K562 (cell line): Measurements from ENCODE around the gene HTR6. TPM values are rescaled to one million over a fixed set of nuclear protein-coding genes. Genes with fewer than 3 reads are reported as not detected.

Experiments
- DEAF1 ChIP-seq: fragments of 450-650 bp; formaldehyde crosslinking; IDR thresholded peaks from 2 replicates; pipeline ENCODE4 v1.4.0; 2020; ENCODE audit warnings: mild to moderate bottlenecking, moderate library complexity
- MYNN ChIP-seq, 2 experiments: sonication (generic); formaldehyde crosslinking in 1 of 2; IDR thresholded peaks; 2 replicates each; pipeline versions ENCODE4 v1.5.0 to v1.6.1; 2016 to 2020; ENCODE audit warnings: antibody characterized with exemption in 1 of 2, missing genetic modification reagents in 1 of 2
- REST ChIP-seq, 2 experiments: fragments of 450-650 bp; formaldehyde crosslinking in 1 of 2; IDR thresholded peaks; 2 replicates each; pipeline versions ENCODE4 v1.4.0 to v1.6.1; 2014 to 2020; ENCODE audit warnings: mild to moderate bottlenecking in 2 of 2, borderline replicate concordance in 1 of 2, low read depth in 1 of 2
- polyA plus RNA-seq, 8 experiments: library from polyadenylated mRNA; depleted of rRNA in 4 of 8; stranded (reverse) in 5 of 8; unstranded in 3 of 8; fragments of >200 nt; fragmentation: Nextera tagmentation in 2 of 8; fragmentation: Illumina TruSeq in 1 of 8; extraction: Ambion mirVana in 2 of 8; extraction: Trizol in 1 of 8; gene quantifications; 2 replicates each; pipeline versions ENCODE4 v1.2.1 to v1.2.3, GENCODE V29; 2011 to 2014; ENCODE audit warnings: inconsistent platforms in 1 of 8, missing spikeins in 1 of 8
- total RNA-seq, 7 experiments: library from RNA; depleted of rRNA in 6 of 7; stranded (reverse); fragments of >200 nt in 6 of 7; fragmentation: Illumina TruSeq in 2 of 7; extraction: Trizol in 2 of 7; gene quantifications; 2 replicates each; pipeline versions ENCODE4 v1.2.1 to v1.2.3, GENCODE V29; 2011 to 2021; ENCODE audit warnings: low replicate concordance in 1 of 7

Gene HTR6
- total and polyA plus RNA-seq, 9 of the 15 experiments (the other 6 are each of a cell fraction or from before 2014, with no cell fraction given), result not detected

GRCh38 chr1:19661721-19662228 is 2.9 kb upstream of the HTR6 start (continued):
- TF ChIP-seq DEAF1 (CRISPR knock-in tag), result 0 out of 2 replicates have a peak, but pooled peaks have one; percentile 29
- TF ChIP-seq MYNN (IDR thresholded peaks at IDR 0.05), result no peak
- TF ChIP-seq MYNN (CRISPR knock-in tag; IDR thresholded peaks at IDR 0.05), result no peak
- peak; percentile 31; the same call in 1 of the 2 replicates for TF ChIP-seq REST (IDR thresholded peaks at IDR 0.05; ENCODE audit: borderline replicate concordance)
- no peak for TF ChIP-seq REST (CRISPR knock-in tag; IDR thresholded peaks at IDR 0.05; ENCODE audit: low read depth)
